Measurements from ENCODE around the gene HCFC2. TPM values are rescaled to one million over a fixed set of nuclear protein-coding genes. Genes with fewer than 3 reads are reported as not detected.

HCFC2 gene
- total and polyA plus RNA-seq, 2 of the 8 experiments (the other 6 are each of a cell fraction or from before 2014, with no cell fraction given): 0.62 to 1.8 TPM

DNA sequence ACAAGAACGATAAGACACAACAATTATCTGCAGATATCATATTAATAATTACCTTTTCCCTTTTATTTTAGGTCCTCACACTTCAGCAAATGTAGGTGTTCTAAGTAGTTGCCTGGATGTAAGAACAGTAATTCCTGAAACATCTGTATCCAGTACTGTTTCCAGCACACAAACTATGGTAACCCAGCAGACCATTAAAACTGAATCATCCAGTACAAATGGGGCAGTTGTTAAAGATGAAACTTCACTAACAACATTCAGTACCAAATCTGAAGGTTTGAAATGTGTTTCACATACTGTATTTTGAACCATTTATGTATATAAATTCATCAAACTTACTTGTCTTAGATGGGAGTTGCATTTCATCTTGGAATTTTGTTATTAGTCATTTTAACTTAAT, 31.0 kb downstream of the HCFC2 start:
- POLR2A ChIA-PET (ENCODE audit: partially characterized antibody): no interaction called here
- no peaks in the 10 kb centered on the region for H3K36me3 ChIP-seq (ENCODE audit: control insufficient read depth in 2 of 4, insufficient read depth in 4 of 4, low read length in 3 of 4)

More for the DNA sequence above, 31.0 kb downstream of the HCFC2 start:
- Histone ChIP-seq H3K23me2 (ENCODE audit: low read depth, low read length) (no peaks in the 10 kb centered on the region), H2BK5ac (ENCODE audit: low read depth, low read length) (no peak overlapping the region), H3K4me2 (ENCODE audit: insufficient read depth in 1 of 2, low read depth in 2 of 2, low read length in 2 of 2) (no peak overlapping the region), H3K27ac (ENCODE audit: low read depth, low read length) (no peak overlapping the region), H3K4me1 (replicated peaks in 1 of 4; ENCODE audit: control insufficient read depth in 3 of 4, insufficient read depth in 4 of 4, low read length in 3 of 4) (no peaks in the 10 kb centered on the region), H3K14ac (ENCODE audit: insufficient read length) (no peak overlapping the region), H3K79me2 (ENCODE audit: control insufficient read depth in 1 of 2, insufficient read depth in 2 of 2, low read length in 2 of 2) (no peaks in the 10 kb centered on the region), H2BK12ac (ENCODE audit: low read depth, low read length) (no peak overlapping the region), H2BK20ac (ENCODE audit: low read length) (no peak overlapping the region), H3K9me3 (ENCODE audit: insufficient read depth in 2 of 2, low read depth in 1 of 2, low read length in 1 of 2) (no peaks in the 10 kb centered on the region), H3K79me1 (ENCODE audit: low read depth, low read length) (no peaks in the 10 kb centered on the region), H2BK15ac (ENCODE audit: low read length) (no peak overlapping the region), H4K91ac (replicated peaks; ENCODE audit: insufficient read length, low read length) (no peak overlapping the region), H2AFZ (ENCODE audit: low read length) (no peak overlapping the region), H3K27me3 (replicated peaks in 1 of 4; ENCODE audit: control insufficient read depth in 3 of 4, extremely low read depth in 1 of 4, insufficient read depth in 3 of 4, low read length in 3 of 4) (peaks cover 0 to 2% (median 0%) of the 10 kb centered on the region in 4 experiments; a peak in 1 of 7 replicates), H3K56ac (replicated peaks; ENCODE audit: insufficient read length, low read depth, low read length) (no peak overlapping the region), H4K8ac (ENCODE audit: extremely low read depth, insufficient read depth, low read length) (no peak overlapping the region), H3K9ac (replicated peaks in 1 of 4; ENCODE audit: extremely low read depth in 1 of 4, low read depth in 3 of 4, low read length in 3 of 4) (no peak overlapping the region), H4K5ac (ENCODE audit: insufficient read length, low read depth, low read length) (no peak overlapping the region), H3K23ac (ENCODE audit: insufficient read length) (no peak overlapping the region), H3K4me3 (ENCODE audit: extremely low read depth in 1 of 4, insufficient read depth in 2 of 4, low read depth in 3 of 4, low read length in 4 of 4) (no peak overlapping the region), H3K4ac (replicated peaks; ENCODE audit: insufficient read length, low read depth, low read length) (no peak overlapping the region), H2AK5ac (ENCODE audit: low read depth, low read length) (no peak overlapping the region), H3K18ac (ENCODE audit: extremely low read depth, low read length) (no peak overlapping the region), H2BK120ac (replicated peaks; ENCODE audit: low read depth, low read length) (no peak overlapping the region), H4K20me1 (replicated peaks in 1 of 2; ENCODE audit: control insufficient read depth in 1 of 2, insufficient read depth in 2 of 2, low read length in 2 of 2) (no peaks in the 10 kb centered on the region)
- CTCF ChIA-PET (ENCODE audit: partially characterized antibody): interaction anchor here (1.0 to 1.4 kb wide), 2 partner anchors 8 to 37 kb away, joined by 3 to 4 read pairs; no protein-coding TSS in a partner anchor
- DNase-seq (ENCODE audit: low read depth in 1 of 2, low spot score in 2 of 2) (no peak), FAIRE-seq (no peak)
- WGBS, 2 experiments (ENCODE audit: extremely low coverage in 1 of 2, insufficient coverage in 1 of 2, insufficient read length in 1 of 2, insufficient replicate concordance in 2 of 2, low coverage in 1 of 2, low lambda C conversion rate in 2 of 2, missing lambda C conversion rate in 1 of 2): 91% methylated on average over 1 of the region's 1 CpG; no CpG with 5 or more reads in 1 of the 2 experiments
- no peak for TF ChIP-seq SP4 (IDR thresholded peaks at IDR 0.05; ENCODE audit: low read length)
- no peak for TF ChIP-seq SIX5 (IDR thresholded peaks at IDR 0.05; ENCODE audit: low read depth, low read length)

Data from H1 (cell line).